ENCODE data around the gene TPSG1. TPM values are rescaled to one million over a fixed set of nuclear protein-coding genes. Genes with fewer than 3 reads are reported as not detected.
"Not testable (repeated sequence)": the region's sequence is repeated elsewhere in the genome, so short reads cannot be mapped to it uniquely, and the experiment has no call there.

Gene TPSG1
- total RNA-seq, 2 donors from 2014 or later, result not detected

- H3K27me3 Mint-ChIP-seq (ENCODE audit: insufficient read depth), result peaks cover 9% of the 10 kb centered on the region
- no peak overlapping the region for H3K27ac ChIP-seq (ENCODE audit: low read depth, low read length)
- 87 to 88% methylated on average over 4 to 9 of the region's 9 CpGs for WGBS, 2 experiments (ENCODE audit: insufficient coverage in 1 of 2, insufficient read length in 1 of 2)
- peaks cover 8% of the 10 kb centered on the region for H3K27me3 ChIP-seq (ENCODE audit: control insufficient read depth, insufficient read depth, low read length, poor library complexity, severe bottlenecking)
- no peaks in the 10 kb centered on the region for H3K4me1 ChIP-seq (ENCODE audit: control insufficient read depth, insufficient read depth, low read length)
- no peak overlapping the region for H3K9ac ChIP-seq (ENCODE audit: extremely low read depth, low read length, poor library complexity, severe bottlenecking)
- no peaks in the 10 kb centered on the region for H3K36me3 Mint-ChIP-seq (ENCODE audit: low read depth)
- no peak for DNase-seq
- TF ChIP-seq CTCF (conservative IDR thresholded peaks at IDR 0.05), result no peak
- no peaks in the 10 kb centered on the region for H3K36me3 ChIP-seq (ENCODE audit: control insufficient read depth, insufficient read depth, low read length)
- no peak overlapping the region for H3K4me3 ChIP-seq (ENCODE audit: low read length)
- no peaks in the 10 kb centered on the region for H3K9me3 Mint-ChIP-seq
- H3K27ac Mint-ChIP-seq, result no peak overlapping the region
- H3K4me1 Mint-ChIP-seq, result peaks cover under 1% of the 10 kb centered on the region
- H3K9me3 ChIP-seq (ENCODE audit: control insufficient read depth, low read length), result no peaks in the 10 kb centered on the region
- H3K4me3 Mint-ChIP-seq, result no peak overlapping the region
Observed at GRCh38 chr16:1272453-1273198, 47.6 kb upstream of the TPSG1 start.

- H3K4me3 Mint-ChIP-seq; H3K9me3 ChIP-seq (ENCODE audit: control insufficient read depth, low read length); H3K4me3 ChIP-seq (ENCODE audit: low read length); H3K9me3 Mint-ChIP-seq; H3K27me3 ChIP-seq (ENCODE audit: control insufficient read depth, insufficient read depth, low read length, poor library complexity, severe bottlenecking); DNase-seq; H3K27ac ChIP-seq (ENCODE audit: low read depth, low read length); H3K9ac ChIP-seq (ENCODE audit: extremely low read depth, low read length, poor library complexity, severe bottlenecking); H3K27ac Mint-ChIP-seq; H3K4me1 Mint-ChIP-seq; H3K36me3 ChIP-seq (ENCODE audit: control insufficient read depth, insufficient read depth, low read length); H3K36me3 Mint-ChIP-seq (ENCODE audit: low read depth); H3K27me3 Mint-ChIP-seq (ENCODE audit: insufficient read depth); H3K4me1 ChIP-seq (ENCODE audit: control insufficient read depth, insufficient read depth, low read length): not testable (repeated sequence)
- WGBS, 2 experiments (ENCODE audit: insufficient coverage in 1 of 2, insufficient read length in 1 of 2), result 81 to 88% methylated on average over 12 to 19 of the region's 19 CpGs
Observed at GRCh38 chr16:1271724-1272413, 46.8 kb upstream of the TPSG1 start.

GRCh38 chr16:1271380-1271723 is 46.3 kb upstream of the TPSG1 start:
- no peaks in the 10 kb centered on the region for H3K36me3 ChIP-seq (ENCODE audit: control insufficient read depth, insufficient read depth, low read length)

GRCh38 chr16:1269418-1269817 is 44.4 kb upstream of the TPSG1 start:
- H3K4me3 Mint-ChIP-seq; H3K4me1 ChIP-seq (ENCODE audit: control insufficient read depth, insufficient read depth, low read length); H3K4me3 ChIP-seq (ENCODE audit: low read length); H3K4me1 Mint-ChIP-seq; H3K36me3 ChIP-seq (ENCODE audit: control insufficient read depth, insufficient read depth, low read length); DNase-seq; H3K27ac Mint-ChIP-seq; H3K27me3 Mint-ChIP-seq (ENCODE audit: insufficient read depth); H3K9ac ChIP-seq (ENCODE audit: extremely low read depth, low read length, poor library complexity, severe bottlenecking); H3K9me3 ChIP-seq (ENCODE audit: control insufficient read depth, low read length); H3K27ac ChIP-seq (ENCODE audit: low read depth, low read length); H3K9me3 Mint-ChIP-seq; H3K36me3 Mint-ChIP-seq (ENCODE audit: low read depth): not testable (repeated sequence)
- 93 to 95% methylated on average over 6 to 7 of the region's 7 CpGs for WGBS, 2 experiments (ENCODE audit: insufficient coverage in 1 of 2, insufficient read length in 1 of 2)
- peaks cover 13% of the 10 kb centered on the region for H3K27me3 ChIP-seq (ENCODE audit: control insufficient read depth, insufficient read depth, low read length, poor library complexity, severe bottlenecking)

More at GRCh38 chr16:1271380-1271723, 46.3 kb upstream of the TPSG1 start:
- Histone ChIP-seq H3K9me3 (ENCODE audit: control insufficient read depth, low read length) (no peaks in the 10 kb centered on the region), H3K27me3 (ENCODE audit: control insufficient read depth, insufficient read depth, low read length, poor library complexity, severe bottlenecking) (peaks cover 9% of the 10 kb centered on the region), H3K27ac (ENCODE audit: low read depth, low read length) (no peak overlapping the region), H3K4me3 (ENCODE audit: low read length) (no peak overlapping the region), H3K9ac (ENCODE audit: extremely low read depth, low read length, poor library complexity, severe bottlenecking) (no peak overlapping the region), H3K4me1 (ENCODE audit: control insufficient read depth, insufficient read depth, low read length) (no peaks in the 10 kb centered on the region)
- no peaks in the 10 kb centered on the region for H3K36me3 Mint-ChIP-seq (ENCODE audit: low read depth)
- H3K9me3 Mint-ChIP-seq, result peaks cover 2% of the 10 kb centered on the region
- H3K4me3 Mint-ChIP-seq, result no peak overlapping the region
- no peak for DNase-seq
- 92 to 96% methylated on average over 5 to 12 of the region's 12 CpGs for WGBS, 2 experiments (ENCODE audit: insufficient coverage in 1 of 2, insufficient read length in 1 of 2)
- no peaks in the 10 kb centered on the region for H3K4me1 Mint-ChIP-seq
- no peak for TF ChIP-seq CTCF (conservative IDR thresholded peaks at IDR 0.05)
- peaks cover 11% of the 10 kb centered on the region for H3K27me3 Mint-ChIP-seq (ENCODE audit: insufficient read depth)
- H3K27ac Mint-ChIP-seq, result no peak overlapping the region

Data from endodermal cell (in vitro differentiated cells).